ENCODE data around the gene ZNF487.

- TF ChIP-seq RAD21 (IDR thresholded peaks at IDR 0.05; ENCODE audit: low read depth) (0 out of 2 replicates have a peak, but pooled peaks have one; percentile 5), MAX (IDR thresholded peaks at IDR 0.05) (peak; percentile 86), TEAD4 (IDR thresholded peaks at IDR 0.05) (no peak), TAF1 (IDR thresholded peaks at IDR 0.05; ENCODE audit: low read depth) (peak; percentile 52), EP300 (IDR thresholded peaks at IDR 0.05; ENCODE audit: borderline replicate concordance) (0 out of 2 replicates have a peak, but pooled peaks have one; percentile 32), CEBPB (IDR thresholded peaks at IDR 0.05) (peak; percentile 95)
- TF ChIP-seq, protein P1, sequence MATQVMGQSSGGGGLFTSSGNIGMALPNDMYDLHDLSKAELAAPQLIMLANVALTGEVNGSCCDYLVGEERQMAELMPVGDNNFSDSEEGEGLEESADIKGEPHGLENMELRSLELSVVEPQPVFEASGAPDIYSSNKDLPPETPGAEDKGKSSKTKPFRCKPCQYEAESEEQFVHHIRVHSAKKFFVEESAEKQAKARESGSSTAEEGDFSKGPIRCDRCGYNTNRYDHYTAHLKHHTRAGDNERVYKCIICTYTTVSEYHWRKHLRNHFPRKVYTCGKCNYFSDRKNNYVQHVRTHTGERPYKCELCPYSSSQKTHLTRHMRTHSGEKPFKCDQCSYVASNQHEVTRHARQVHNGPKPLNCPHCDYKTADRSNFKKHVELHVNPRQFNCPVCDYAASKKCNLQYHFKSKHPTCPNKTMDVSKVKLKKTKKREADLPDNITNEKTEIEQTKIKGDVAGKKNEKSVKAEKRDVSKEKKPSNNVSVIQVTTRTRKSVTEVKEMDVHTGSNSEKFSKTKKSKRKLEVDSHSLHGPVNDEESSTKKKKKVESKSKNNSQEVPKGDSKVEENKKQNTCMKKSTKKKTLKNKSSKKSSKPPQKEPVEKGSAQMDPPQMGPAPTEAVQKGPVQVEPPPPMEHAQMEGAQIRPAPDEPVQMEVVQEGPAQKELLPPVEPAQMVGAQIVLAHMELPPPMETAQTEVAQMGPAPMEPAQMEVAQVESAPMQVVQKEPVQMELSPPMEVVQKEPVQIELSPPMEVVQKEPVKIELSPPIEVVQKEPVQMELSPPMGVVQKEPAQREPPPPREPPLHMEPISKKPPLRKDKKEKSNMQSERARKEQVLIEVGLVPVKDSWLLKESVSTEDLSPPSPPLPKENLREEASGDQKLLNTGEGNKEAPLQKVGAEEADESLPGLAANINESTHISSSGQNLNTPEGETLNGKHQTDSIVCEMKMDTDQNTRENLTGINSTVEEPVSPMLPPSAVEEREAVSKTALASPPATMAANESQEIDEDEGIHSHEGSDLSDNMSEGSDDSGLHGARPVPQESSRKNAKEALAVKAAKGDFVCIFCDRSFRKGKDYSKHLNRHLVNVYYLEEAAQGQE (IDR thresholded peaks at IDR 0.05; ENCODE audit: low read depth) = no peak
Measured at GRCh38 chr10:43420369-43421200, 16.3 kb upstream of the ZNF487 start.
